NT2/D1 (cell line): ENCODE results near the gene KIAA1217.

Experiments used
- DNase-seq: peaks from one replicate; pipeline ENCODE4 v3.0.0-alpha.2; 2011; ENCODE audit warnings: low read depth, low spot score
- H3K27me3 ChIP-seq: 2 replicates; pipeline ENCODE4 v1.6.0; 2011; ENCODE audit warnings: mild to moderate bottlenecking; ENCODE audit not compliant: insufficient read length, insufficient read depth
- H3K36me3 ChIP-seq: 2 replicates; pipeline ENCODE4 v1.6.1; 2011; ENCODE audit warnings: mild to moderate bottlenecking, low read length, mixed read lengths; ENCODE audit not compliant: insufficient read depth, insufficient read length
- H3K4me1 ChIP-seq: 2 replicates; pipeline ENCODE4 v1.5.1; 2011; ENCODE audit not compliant: insufficient read depth, insufficient read length
- H3K4me3 ChIP-seq: 2 replicates; pipeline ENCODE4 v1.5.1; 2011; ENCODE audit warnings: low read depth; ENCODE audit not compliant: insufficient read length
- H3K9ac ChIP-seq: 2 replicates; pipeline ENCODE4 v1.6.0; 2011; ENCODE audit warnings: low read depth; ENCODE audit not compliant: insufficient read length
- H3K9me3 ChIP-seq: 2 replicates; pipeline ENCODE4 v1.5.1; 2011; ENCODE audit warnings: mild to moderate bottlenecking, low read length; ENCODE audit not compliant: insufficient read depth
- SUZ12 ChIP-seq: IDR thresholded peaks from 2 replicates; pipeline ENCODE4 v1.6.1; 2011; ENCODE audit not compliant: insufficient read length, insufficient read depth; ENCODE audit errors: extremely low read depth
- YY1 ChIP-seq: IDR thresholded peaks from 2 replicates; pipeline ENCODE4 v1.6.1; 2011; ENCODE audit not compliant: insufficient read length, insufficient read depth
- ZNF274 ChIP-seq: IDR thresholded peaks from 2 replicates; pipeline ENCODE4 v1.6.1; 2011; ENCODE audit warnings: mild to moderate bottlenecking, low read depth, low read length

Gene KIAA1217

GRCh38 chr10:24235471-24235870 lies 26.5 kb downstream of the KIAA1217 start:
- peaks cover 5% of the 10 kb centered on the region for H3K36me3 ChIP-seq
- H3K9me3 ChIP-seq: no peaks in the 10 kb centered on the region
- TF ChIP-seq YY1: no peak
- no peak for TF ChIP-seq ZNF274
- no peak for TF ChIP-seq SUZ12
- H3K4me1 ChIP-seq: peaks cover 3% of the 10 kb centered on the region
- DNase-seq: no peak
- no peak overlapping the region for H3K9ac ChIP-seq
- H3K4me3 ChIP-seq: no peak overlapping the region
- H3K27me3 ChIP-seq: no peaks in the 10 kb centered on the region

DNA sequence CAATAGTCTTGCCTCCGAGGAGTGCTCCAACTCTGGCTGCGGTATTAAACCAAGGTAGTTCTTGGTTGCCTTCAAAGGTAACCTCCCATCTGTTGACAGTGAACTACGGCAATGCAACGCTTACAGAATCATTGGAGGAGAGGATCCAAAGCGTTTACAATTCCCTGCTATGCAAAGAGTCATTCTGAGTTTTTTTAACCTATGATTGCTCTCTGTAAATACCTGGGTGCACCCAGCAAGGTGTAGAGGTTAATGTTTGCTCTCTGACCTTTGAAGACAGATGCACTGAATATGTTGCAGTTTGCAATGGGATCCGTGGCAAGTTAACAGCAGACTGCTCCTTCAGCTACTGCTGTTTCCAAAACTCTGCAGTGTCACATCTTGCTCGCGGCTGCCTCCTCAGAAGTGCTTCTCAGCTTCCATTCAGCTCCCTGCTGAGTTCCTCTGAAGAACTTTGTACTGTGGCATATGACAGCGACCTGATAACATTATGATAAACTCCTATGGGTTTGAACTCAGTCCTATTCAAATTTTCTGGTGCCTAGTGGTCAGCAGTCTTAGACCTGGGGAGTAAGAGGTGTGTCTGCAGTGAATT lies 29.0 kb downstream of the KIAA1217 start:
- TF ChIP-seq ZNF274 (no peak), SUZ12 (no peak), YY1 (no peak)
- Histone ChIP-seq H3K36me3 (no peaks in the 10 kb centered on the region), H3K27me3 (no peaks in the 10 kb centered on the region), H3K4me1 (peaks cover 3% of the 10 kb centered on the region), H3K9ac (peak overlapping the region; percentile 39), H3K4me3 (no peak overlapping the region), H3K9me3 (no peaks in the 10 kb centered on the region)
- no peak for DNase-seq

GRCh38 chr10:24238519-24239247 lies 29.7 kb downstream of the KIAA1217 start:
- Histone ChIP-seq H3K27me3 (no peaks in the 10 kb centered on the region), H3K4me3 (no peak overlapping the region), H3K9me3 (no peaks in the 10 kb centered on the region), H3K9ac (no peak overlapping the region), H3K36me3 (no peaks in the 10 kb centered on the region), H3K4me1 (peaks cover 3% of the 10 kb centered on the region)
- DNase-seq: no peak
- TF ChIP-seq ZNF274 (no peak), SUZ12 (no peak), YY1 (no peak)

DNA sequence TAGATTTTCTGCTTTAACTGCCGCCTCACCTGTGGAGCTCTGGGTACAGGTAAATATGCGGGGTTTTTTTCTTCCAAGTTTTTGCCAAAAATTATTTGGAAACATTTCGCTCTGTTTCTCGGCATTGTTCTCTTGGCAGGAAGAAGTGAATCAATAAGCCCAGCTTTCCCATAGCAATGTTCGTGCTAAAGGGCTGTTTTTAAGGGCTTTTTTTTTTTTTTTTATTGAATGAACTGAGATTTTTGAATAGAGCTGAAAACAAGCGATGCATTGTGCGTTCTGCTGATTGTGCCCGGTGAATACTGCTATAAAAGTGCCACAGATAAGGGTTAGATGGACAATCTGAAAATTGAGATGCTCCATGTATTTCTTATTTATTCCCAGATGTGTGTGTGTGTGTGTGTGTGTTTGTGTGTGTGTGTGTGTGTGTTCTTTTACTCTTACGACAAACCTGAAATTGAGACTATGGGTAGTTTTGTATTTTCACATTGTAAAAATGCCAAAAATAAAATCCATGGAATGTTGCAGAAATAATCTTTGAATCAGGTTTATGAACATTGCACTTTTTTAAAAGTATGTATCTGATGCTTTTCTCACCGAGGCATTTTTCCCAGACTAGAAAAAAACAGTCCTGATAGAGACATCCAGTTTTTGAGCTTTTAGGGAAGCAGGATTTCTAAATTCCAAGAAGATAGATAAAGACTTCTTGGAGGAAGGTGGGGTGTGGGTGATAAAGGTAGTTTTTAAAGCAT lies 30.5 kb downstream of the KIAA1217 start:
- Histone ChIP-seq H3K4me1 (peaks cover 3% of the 10 kb centered on the region), H3K9ac (no peak overlapping the region), H3K36me3 (no peaks in the 10 kb centered on the region), H3K27me3 (no peaks in the 10 kb centered on the region), H3K9me3 (no peaks in the 10 kb centered on the region), H3K4me3 (no peak overlapping the region)
- no peak for DNase-seq
- TF ChIP-seq ZNF274 (no peak), YY1 (no peak), SUZ12 (no peak)

DNA sequence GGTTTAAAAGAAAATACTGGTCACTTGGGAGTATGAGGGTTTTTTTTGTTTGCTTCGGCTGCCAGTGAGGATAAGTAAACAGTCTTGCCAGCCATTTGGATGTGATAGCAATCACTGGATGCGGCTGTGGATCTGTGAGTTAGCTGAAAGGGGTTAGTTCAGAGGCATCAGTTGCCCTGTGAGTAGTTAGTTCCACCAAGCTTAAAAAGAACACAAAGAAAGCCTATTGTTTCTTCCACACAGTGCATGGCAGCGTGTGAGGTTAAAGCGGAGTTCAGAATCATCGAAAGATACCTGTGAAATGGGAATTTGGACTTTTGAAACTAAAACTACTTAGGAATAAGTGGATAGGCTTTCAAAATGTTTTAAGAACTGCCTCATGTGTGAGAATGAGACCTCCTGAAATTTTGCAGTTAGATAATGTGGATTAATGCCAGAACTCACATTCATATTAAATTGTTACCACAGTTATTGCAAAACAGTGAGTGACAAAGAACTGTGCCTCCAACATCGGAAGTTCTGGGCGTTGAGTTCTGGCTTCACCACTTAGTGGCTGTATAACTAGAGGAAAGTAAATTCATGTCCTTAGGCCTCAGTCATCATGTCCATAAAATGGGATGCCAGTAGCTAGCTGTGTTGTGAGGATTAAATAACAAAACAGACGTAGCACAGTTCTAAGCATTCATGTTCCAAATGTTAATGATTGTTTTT lies 31.3 kb downstream of the KIAA1217 start:
- peaks cover 3% of the 10 kb centered on the region for H3K4me1 ChIP-seq
- H3K9ac ChIP-seq: no peak overlapping the region
- no peak for TF ChIP-seq SUZ12
- TF ChIP-seq ZNF274: no peak
- TF ChIP-seq YY1: no peak
- no peaks in the 10 kb centered on the region for H3K9me3 ChIP-seq
- peaks cover 5% of the 10 kb centered on the region for H3K36me3 ChIP-seq
- H3K27me3 ChIP-seq: no peaks in the 10 kb centered on the region
- no peak for DNase-seq
- H3K4me3 ChIP-seq: no peak overlapping the region

GRCh38 chr10:24241536-24242040 lies 32.6 kb downstream of the KIAA1217 start:
- Histone ChIP-seq H3K36me3 (peaks cover 15% of the 10 kb centered on the region), H3K4me1 (peaks cover 3% of the 10 kb centered on the region), H3K4me3 (no peak overlapping the region), H3K9me3 (no peaks in the 10 kb centered on the region), H3K27me3 (no peaks in the 10 kb centered on the region), H3K9ac (no peak overlapping the region)
- TF ChIP-seq YY1 (no peak), SUZ12 (no peak), ZNF274 (no peak)
- no peak for DNase-seq

DNA sequence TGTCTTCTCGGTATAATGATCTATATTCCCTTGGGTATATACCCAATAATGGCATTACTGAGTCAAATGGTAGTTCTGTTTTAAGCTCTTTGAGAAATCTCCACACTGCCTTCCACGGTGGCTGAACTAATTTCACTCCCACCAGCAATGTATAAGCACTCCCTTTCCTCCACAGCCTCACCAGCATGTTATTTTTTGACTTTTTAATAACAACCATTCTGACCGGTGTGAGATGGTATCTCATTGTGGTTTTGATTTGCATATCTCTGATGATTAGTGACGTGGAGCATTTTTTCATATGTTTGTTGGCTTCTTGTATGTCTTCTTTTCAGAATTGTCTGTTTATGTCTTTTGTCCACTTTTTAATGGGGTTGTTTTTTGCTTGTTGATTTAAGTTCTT lies 33.6 kb downstream of the KIAA1217 start:
- no peak overlapping the region for H3K9ac ChIP-seq
- TF ChIP-seq YY1 (no peak), ZNF274 (no peak), SUZ12 (no peak)

More for the DNA sequence above, 33.6 kb downstream of the KIAA1217 start:
- Histone ChIP-seq H3K4me3 (no peak overlapping the region), H3K36me3 (peaks cover 18% of the 10 kb centered on the region), H3K27me3 (no peaks in the 10 kb centered on the region), H3K9me3 (no peaks in the 10 kb centered on the region), H3K4me1 (peaks cover 3% of the 10 kb centered on the region)
- no peak for DNase-seq
